IMR-90 (cell line): ENCODE measurements around the gene KLHL6. TPM values are rescaled to one million over a fixed set of nuclear protein-coding genes. Genes with fewer than 3 reads are reported as not detected.

Source experiments
- ATAC-seq: fragments of 200-7000 bp; cut with Tn5 transposase; 2 replicates; pipeline ENCODE4 v1.9.1; 2020; ENCODE audit warnings: low read depth, mild to moderate bottlenecking, moderate library complexity
- BruUV-seq: library from RNA; stranded (reverse); fragments of 400-500 nt; replicated peaks from 2 replicates; lab custom pipeline; 2021; lab: Mats Ljungman, UMichigan
- CTCF ChIA-PET: fragments of 300-600 bp; formaldehyde crosslinking; extraction: SDS; loops from one replicate; lab custom pipeline; 2021; ENCODE audit warnings: antibody characterized with exemption; lab: Yijun Ruan, JAX
- POLR2A ChIA-PET: fragments of 300-600 bp; sonication (Branson Sonifier 250); formaldehyde crosslinking; loops from one replicate; lab custom pipeline; 2022; ENCODE audit warnings: antibody characterized with exemption; ENCODE audit not compliant: unreplicated experiment; lab: Charles Lee
- DNase-seq: peaks from one replicate; pipeline ENCODE4 v3.0.0; 2013
- H2AFZ ChIP-seq: replicated peaks from 2 replicates; pipeline ENCODE3; 2013; ENCODE audit warnings: low read length, mild to moderate bottlenecking; ENCODE audit not compliant: poor library complexity
- H2AK5ac ChIP-seq: 2 replicates; pipeline ENCODE4 v1.6.1; 2013; ENCODE audit warnings: low read depth, low read length, inconsistent platforms
- H2AK9ac ChIP-seq: replicated peaks from 2 replicates; pipeline ENCODE3; 2013; ENCODE audit warnings: mild to moderate bottlenecking, low read depth, low read length, moderate library complexity; ENCODE audit not compliant: poor library complexity
- H2BK120ac ChIP-seq: 2 replicates; pipeline ENCODE4 v1.6.1; 2013; ENCODE audit warnings: low read depth, low read length, inconsistent platforms
- H2BK15ac ChIP-seq: 3 replicates; pipeline ENCODE4 v1.6.1; 2013; ENCODE audit warnings: low read depth, low read length, inconsistent platforms
- H2BK20ac ChIP-seq: 2 replicates; pipeline ENCODE4 v1.6.1; 2013; ENCODE audit warnings: low read depth, mild to moderate bottlenecking, inconsistent platforms, low read length, moderate library complexity
- H2BK5ac ChIP-seq: 2 replicates; pipeline ENCODE4 v1.6.1; 2013; ENCODE audit warnings: mild to moderate bottlenecking, low read depth, low read length, inconsistent platforms; ENCODE audit not compliant: poor library complexity, severe bottlenecking
- H3K14ac ChIP-seq: replicated peaks from 2 replicates; pipeline ENCODE4 v1.6.1; 2013; ENCODE audit warnings: low read depth, low read length, inconsistent platforms
- H3K18ac ChIP-seq: 2 replicates; pipeline ENCODE4 v1.6.1; 2013; ENCODE audit warnings: low read depth, low read length, control low read depth
- H3K23ac ChIP-seq: 2 replicates; pipeline ENCODE4 v1.6.1; 2013; ENCODE audit warnings: low read depth, low read length, inconsistent platforms
- H3K27ac ChIP-seq: 2 replicates; pipeline ENCODE4 v1.5.1; 2013; ENCODE audit warnings: mild to moderate bottlenecking, control low read depth, low read length; ENCODE audit not compliant: insufficient read depth
- H3K27me3 ChIP-seq: 2 replicates; pipeline ENCODE4 v1.6.1; 2013; ENCODE audit warnings: low read length; ENCODE audit not compliant: control insufficient read depth, insufficient read depth
- H3K36me3 ChIP-seq: 2 replicates; pipeline ENCODE4 v1.6.1; 2013; ENCODE audit warnings: low read length, mixed read lengths; ENCODE audit not compliant: control insufficient read depth, insufficient read depth
- H3K4ac ChIP-seq: 2 replicates; pipeline ENCODE4 v1.6.1; 2013; ENCODE audit warnings: low read depth, low read length, inconsistent platforms
- H3K4me1 ChIP-seq: 2 replicates; pipeline ENCODE4 v1.6.1; 2013; ENCODE audit warnings: low read length, mixed read lengths; ENCODE audit not compliant: control insufficient read depth, insufficient read depth
- H3K4me2 ChIP-seq: 2 replicates; pipeline ENCODE4 v1.6.1; 2013; ENCODE audit warnings: low read depth, mild to moderate bottlenecking, control low read depth, low read length, moderate library complexity
- H3K4me3 ChIP-seq: 2 replicates; pipeline ENCODE4 v1.5.1; 2013; ENCODE audit warnings: low read depth, mild to moderate bottlenecking, control low read depth, low read length, moderate library complexity; ENCODE audit not compliant: insufficient read depth
- H3K56ac ChIP-seq: 2 replicates; pipeline ENCODE4 v1.6.1; 2013; ENCODE audit warnings: low read length, inconsistent platforms; ENCODE audit not compliant: insufficient read depth; ENCODE audit errors: extremely low read depth
- H3K79me1 ChIP-seq, 2 experiments: 2 replicates each; pipeline ENCODE4 v1.6.1; 2013; ENCODE audit warnings: low read length in 2 of 2, inconsistent platforms in 1 of 2, low read depth in 1 of 2
- H3K9ac ChIP-seq: 2 replicates; pipeline ENCODE4 v1.6.1; 2013; ENCODE audit warnings: low read depth, low read length, control low read depth
- H3K9me1 ChIP-seq: 2 replicates; pipeline ENCODE4 v1.6.1; 2013; ENCODE audit warnings: low read length, inconsistent platforms; ENCODE audit not compliant: insufficient read depth
- H3K9me3 ChIP-seq: 2 replicates; pipeline ENCODE4 v1.6.1; 2013; ENCODE audit warnings: low read length; ENCODE audit not compliant: control insufficient read depth, insufficient read depth
- H4K20me1 ChIP-seq: 2 replicates; pipeline ENCODE4 v1.6.1; 2013; ENCODE audit warnings: low read length, inconsistent platforms; ENCODE audit not compliant: insufficient read depth
- H4K5ac ChIP-seq: 2 replicates; pipeline ENCODE4 v1.6.1; 2013; ENCODE audit warnings: mild to moderate bottlenecking, low read depth, low read length, control low read depth
- H4K8ac ChIP-seq, 2 experiments: 2 replicates each; pipeline ENCODE4 v1.6.1; 2013; ENCODE audit warnings: low read depth in 2 of 2, low read length in 2 of 2, control low read depth in 1 of 2, inconsistent platforms in 1 of 2
- H4K91ac ChIP-seq: 2 replicates; pipeline ENCODE4 v1.6.1; 2013; ENCODE audit warnings: low read depth, low read length, inconsistent platforms; ENCODE audit not compliant: insufficient read depth
- BHLHE40 ChIP-seq: fragments of 150-350 bp; IDR thresholded peaks from 2 replicates; pipeline ENCODE4 v1.6.1; 2016; ENCODE audit warnings: mild to moderate bottlenecking, low read depth, low read length
- CEBPB ChIP-seq: IDR thresholded peaks from 2 replicates; pipeline ENCODE4 v1.6.1; 2012; ENCODE audit warnings: low read depth, low read length, improper control_type of control experiment
- CHD1 ChIP-seq: IDR thresholded peaks from 2 replicates; pipeline ENCODE4 v1.6.1; 2012; ENCODE audit warnings: low read depth, low read length, improper control_type of control experiment
- FOS ChIP-seq: fragments of 150-350 bp; IDR thresholded peaks from 2 replicates; pipeline ENCODE4 v1.6.1; 2016; ENCODE audit warnings: low read depth, low read length
- MAFK ChIP-seq: IDR thresholded peaks from 2 replicates; pipeline ENCODE4 v1.6.1; 2012; ENCODE audit warnings: low read depth, low read length, improper control_type of control experiment
- MAZ ChIP-seq: IDR thresholded peaks from 2 replicates; pipeline ENCODE4 v1.6.1; 2012; ENCODE audit warnings: low read depth, mild to moderate bottlenecking, low read length, improper control_type of control experiment, moderate library complexity, borderline replicate concordance
- MXI1 ChIP-seq: IDR thresholded peaks from 2 replicates; pipeline ENCODE4 v1.6.1; 2012; ENCODE audit warnings: low read depth, mild to moderate bottlenecking, low read length, moderate library complexity, borderline replicate concordance
- NFE2L2 ChIP-seq: fragments of 150-350 bp; IDR thresholded peaks from 2 replicates; pipeline ENCODE4 v1.6.1; 2016; ENCODE audit warnings: low read depth, mild to moderate bottlenecking, low read length
- POLR2A ChIP-seq: IDR thresholded peaks from 2 replicates; pipeline ENCODE4 v1.6.1; 2012; ENCODE audit warnings: mild to moderate bottlenecking, low read depth, low read length
- RAD21 ChIP-seq: IDR thresholded peaks from 2 replicates; pipeline ENCODE4 v1.6.1; 2012; ENCODE audit warnings: low read length, improper control_type of control experiment
- RCOR1 ChIP-seq: IDR thresholded peaks from 2 replicates; pipeline ENCODE4 v1.6.1; 2012; ENCODE audit warnings: mild to moderate bottlenecking, low read length, improper control_type of control experiment; ENCODE audit not compliant: insufficient replicate concordance
- RFX5 ChIP-seq: IDR thresholded peaks from 2 replicates; pipeline ENCODE4 v1.8.0; 2012; ENCODE audit warnings: low read depth, mild to moderate bottlenecking, low read length, moderate library complexity
- SMC3 ChIP-seq: fragments of 150-350 bp; IDR thresholded peaks from 2 replicates; pipeline ENCODE4 v1.6.1; 2016; ENCODE audit warnings: low read depth, mild to moderate bottlenecking, antibody characterized with exemption, low read length, moderate library complexity
- USF2 ChIP-seq: fragments of 150-350 bp; IDR thresholded peaks from 2 replicates; pipeline ENCODE4 v1.6.1; 2017; ENCODE audit warnings: mild to moderate bottlenecking, antibody characterized with exemption, low read length, low read depth
- WGBS, 2 experiments: methylation state at CpG; one replicate each; pipeline versions ENCODE4 v1.1.5 to v1.1.7; 2013; ENCODE audit warnings: missing lambda C conversion rate in 2 of 2; ENCODE audit not compliant: insufficient read length in 1 of 2; ENCODE audit errors: extremely low coverage in 2 of 2; 5-methylcytosine and 5-hydroxymethylcytosine counted together
- dilution Hi-C: fragments of 300-500 bp; cut with HindIII; formaldehyde crosslinking; loops from one replicate; pipeline ENCODE4 v1.14.3; 2018; ENCODE audit warnings: low sequenced_read_pairs; ENCODE audit not compliant: unreplicated experiment
- in situ Hi-C: fragments of 300-500 bp; cut with MboI; formaldehyde crosslinking; loops from 3 replicates; pipeline ENCODE4 v1.14.3; 2019; ENCODE audit warnings: low sequenced_read_pairs, inconsistent platforms, mixed read lengths
- intact Hi-C: fragments of 100-400 bp; cut with micrococcal nuclease; formaldehyde crosslinking; loops from 2 replicates; pipeline ENCODE4 v1.10.0; 2022
- polyA plus RNA-seq, 3 experiments: library from polyadenylated mRNA; depleted of rRNA; stranded (reverse); fragments of >200 nt; gene quantifications; 2 replicates each; pipeline ENCODE4 v1.2.3, GENCODE V29; 2012; ENCODE audit warnings: low replicate concordance in 1 of 3
- total RNA-seq: library from RNA; depleted of rRNA; stranded (reverse); fragments of >200 nt; gene quantifications from 2 replicates; pipeline ENCODE4 v1.2.3, GENCODE V29; 2012
- TF ChIP-seq, protein P1 (sequence below): fragments of 150-350 bp; IDR thresholded peaks from 2 replicates; pipeline ENCODE4 v1.6.1; 2016; ENCODE audit warnings: low read depth, mild to moderate bottlenecking, low read length, moderate library complexity, borderline replicate concordance
- TF ChIP-seq, protein P2 (sequence below): conservative IDR thresholded peaks from 2 replicates; pipeline ENCODE4 v1.5.1; 2012; ENCODE audit warnings: mild to moderate bottlenecking, low read depth, low read length, improper control_type of control experiment

Gene KLHL6
- total and polyA plus RNA-seq, 2 of the 4 experiments (the other 2 are of a cell fraction), result not detected

DNA sequence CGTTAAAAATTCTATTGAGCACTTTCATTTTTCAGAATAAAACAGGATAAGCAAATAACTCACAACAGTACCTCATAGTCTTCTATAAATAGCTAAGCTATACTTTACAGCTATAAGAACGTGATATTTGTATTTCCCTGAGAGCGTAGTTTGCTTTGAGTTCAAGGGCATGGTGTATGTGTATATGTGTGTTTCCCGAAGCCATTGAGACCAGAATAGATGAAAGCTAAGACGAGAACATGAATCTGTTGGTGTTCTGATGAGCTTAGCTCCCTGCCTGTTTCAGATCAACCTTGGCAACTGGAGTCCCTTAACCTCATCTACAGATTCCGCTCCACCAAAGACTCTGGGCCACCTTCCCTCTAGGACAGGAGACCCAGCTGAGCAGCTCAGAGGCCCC lies 67.6 kb downstream of the KLHL6 start:
- ChIA-PET CTCF (no interaction called here), POLR2A (no interaction called here)
- no peak overlapping the region for H3K56ac ChIP-seq
- ATAC-seq (no peak), DNase-seq (no peak)
- no peak overlapping the region for H2BK120ac ChIP-seq
- no peak overlapping the region for H2BK5ac ChIP-seq
- H4K20me1 ChIP-seq, result no peaks in the 10 kb centered on the region
- no peak overlapping the region for H2AFZ ChIP-seq
- no peak overlapping the region for H2BK20ac ChIP-seq
- H3K4me2 ChIP-seq, result no peak overlapping the region
- no peak overlapping the region for H4K91ac ChIP-seq
- H3K4ac ChIP-seq, result no peak overlapping the region
- no peak overlapping the region for H4K8ac ChIP-seq
- H3K23ac ChIP-seq, result no peak overlapping the region
- no peaks in the 10 kb centered on the region for H3K79me1 ChIP-seq
- H3K27me3 ChIP-seq, result peaks cover 5% of the 10 kb centered on the region; the same call in 1 of the 2 replicates
- no peak overlapping the region for H3K14ac ChIP-seq
- no peak overlapping the region for H3K9ac ChIP-seq
- H2AK5ac ChIP-seq, result no peak overlapping the region
- WGBS, 2 experiments, result 100% methylated on average over 1 of the region's 6 CpGs; no CpG with 5 or more reads in 1 of the 2 experiments
- TF ChIP-seq, protein P1, sequence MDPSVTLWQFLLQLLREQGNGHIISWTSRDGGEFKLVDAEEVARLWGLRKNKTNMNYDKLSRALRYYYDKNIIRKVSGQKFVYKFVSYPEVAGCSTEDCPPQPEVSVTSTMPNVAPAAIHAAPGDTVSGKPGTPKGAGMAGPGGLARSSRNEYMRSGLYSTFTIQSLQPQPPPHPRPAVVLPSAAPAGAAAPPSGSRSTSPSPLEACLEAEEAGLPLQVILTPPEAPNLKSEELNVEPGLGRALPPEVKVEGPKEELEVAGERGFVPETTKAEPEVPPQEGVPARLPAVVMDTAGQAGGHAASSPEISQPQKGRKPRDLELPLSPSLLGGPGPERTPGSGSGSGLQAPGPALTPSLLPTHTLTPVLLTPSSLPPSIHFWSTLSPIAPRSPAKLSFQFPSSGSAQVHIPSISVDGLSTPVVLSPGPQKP, result no peak
- TF ChIP-seq MXI1 (no peak), FOS (no peak), BHLHE40 (no peak), USF2 (no peak), CHD1 (no peak), RFX5 (no peak), RAD21 (no peak), NFE2L2 (no peak), RCOR1 (no peak), SMC3 (no peak), MAFK (no peak), CEBPB (no peak), POLR2A (no peak), MAZ (no peak)
- TF ChIP-seq, protein P2, sequence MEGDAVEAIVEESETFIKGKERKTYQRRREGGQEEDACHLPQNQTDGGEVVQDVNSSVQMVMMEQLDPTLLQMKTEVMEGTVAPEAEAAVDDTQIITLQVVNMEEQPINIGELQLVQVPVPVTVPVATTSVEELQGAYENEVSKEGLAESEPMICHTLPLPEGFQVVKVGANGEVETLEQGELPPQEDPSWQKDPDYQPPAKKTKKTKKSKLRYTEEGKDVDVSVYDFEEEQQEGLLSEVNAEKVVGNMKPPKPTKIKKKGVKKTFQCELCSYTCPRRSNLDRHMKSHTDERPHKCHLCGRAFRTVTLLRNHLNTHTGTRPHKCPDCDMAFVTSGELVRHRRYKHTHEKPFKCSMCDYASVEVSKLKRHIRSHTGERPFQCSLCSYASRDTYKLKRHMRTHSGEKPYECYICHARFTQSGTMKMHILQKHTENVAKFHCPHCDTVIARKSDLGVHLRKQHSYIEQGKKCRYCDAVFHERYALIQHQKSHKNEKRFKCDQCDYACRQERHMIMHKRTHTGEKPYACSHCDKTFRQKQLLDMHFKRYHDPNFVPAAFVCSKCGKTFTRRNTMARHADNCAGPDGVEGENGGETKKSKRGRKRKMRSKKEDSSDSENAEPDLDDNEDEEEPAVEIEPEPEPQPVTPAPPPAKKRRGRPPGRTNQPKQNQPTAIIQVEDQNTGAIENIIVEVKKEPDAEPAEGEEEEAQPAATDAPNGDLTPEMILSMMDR, result no peak
- no peaks in the 10 kb centered on the region for H3K9me1 ChIP-seq
- no peak overlapping the region for H4K5ac ChIP-seq
- H3K4me1 ChIP-seq, result peaks cover 11% of the 10 kb centered on the region
- no peak overlapping the region for H3K27ac ChIP-seq
- H3K4me3 ChIP-seq, result no peak overlapping the region
- H3K18ac ChIP-seq, result no peak overlapping the region
- H3K36me3 ChIP-seq, result no peaks in the 10 kb centered on the region
- intact Hi-C loops (no loop called here), dilution Hi-C loops (no loop called here), in situ Hi-C loops (no loop called here)
- no TSS peak for BruUV-seq
- no peaks in the 10 kb centered on the region for H3K9me3 ChIP-seq
- no peak overlapping the region for H2AK9ac ChIP-seq
- H2BK15ac ChIP-seq, result no peak overlapping the region
